Keratinocyte (primary cell): Measurements from ENCODE around the gene UCP2. TPM values are rescaled to one million over a fixed set of nuclear protein-coding genes. Genes with fewer than 3 reads are reported as not detected.

Experiments used
- DNase-seq: peaks from one replicate; pipeline ENCODE4 v3.0.0-alpha.2; 2011; ENCODE audit warnings: low read depth, missing footprints, low spot score
- FAIRE-seq: peaks from 2 replicates; lab custom pipeline; 2011; peaks lifted over from hg19 to GRCh38; lab: Jason Lieb, UNC
- H2AFZ ChIP-seq: 2 replicates; pipeline ENCODE4 v1.6.0; 2012; ENCODE audit warnings: low read length, control low read depth, inconsistent platforms; ENCODE audit not compliant: control insufficient read depth
- H3K27ac ChIP-seq: 2 replicates; pipeline ENCODE4 v1.5.1; 2011; ENCODE audit warnings: low read length; ENCODE audit not compliant: control insufficient read depth, insufficient read depth
- H3K27me3 ChIP-seq: 3 replicates; pipeline ENCODE4 v1.6.0; 2011; ENCODE audit warnings: low read length; ENCODE audit not compliant: control insufficient read depth, insufficient read depth; ENCODE audit errors: extremely low read depth
- H3K36me3 ChIP-seq, 2 experiments: 2 replicates in 1 of 2; 3 replicates in 1 of 2; pipeline ENCODE4 v1.5.1; 2011; ENCODE audit warnings: low read length in 2 of 2, mild to moderate bottlenecking in 1 of 2; ENCODE audit not compliant: control insufficient read depth in 2 of 2, insufficient read depth in 2 of 2; ENCODE audit errors: extremely low read depth in 1 of 2
- H3K4me1 ChIP-seq: 3 replicates; pipeline ENCODE4 v1.5.1; 2011; ENCODE audit warnings: low read length; ENCODE audit not compliant: control insufficient read depth, insufficient read depth; ENCODE audit errors: extremely low read depth
- H3K4me2 ChIP-seq: 3 replicates; pipeline ENCODE4 v1.6.0; 2011; ENCODE audit warnings: low read depth, low read length; ENCODE audit not compliant: control insufficient read depth, insufficient read depth; ENCODE audit errors: extremely low read depth
- H3K4me3 ChIP-seq, 3 experiments: fragments of 200-600 bp in 1 of 3; sonication (generic) in 1 of 3; 2 replicates in 2 of 3; 3 replicates in 1 of 3; pipeline ENCODE4 v1.5.1; 2011 to 2016; ENCODE audit warnings: low read length in 3 of 3, mild to moderate bottlenecking in 3 of 3, control low read depth in 2 of 3, inconsistent platforms in 1 of 3, low read depth in 1 of 3, mixed read lengths in 1 of 3, mixed run types in 1 of 3, moderate library complexity in 1 of 3; ENCODE audit not compliant: control insufficient read depth in 2 of 3, insufficient read depth in 2 of 3; ENCODE audit errors: extremely low read depth in 1 of 3
- H3K79me2 ChIP-seq: 2 replicates; pipeline ENCODE4 v1.6.0; 2012; ENCODE audit warnings: low read length; ENCODE audit not compliant: control insufficient read depth, insufficient read depth
- H3K9ac ChIP-seq: 3 replicates; pipeline ENCODE4 v1.6.0; 2011; ENCODE audit warnings: low read length; ENCODE audit not compliant: control insufficient read depth, insufficient read depth; ENCODE audit errors: extremely low read depth
- H3K9me1 ChIP-seq: 3 replicates; pipeline ENCODE4 v1.6.0; 2011; ENCODE audit warnings: low read length; ENCODE audit not compliant: control insufficient read depth, insufficient read depth; ENCODE audit errors: extremely low read depth
- H3K9me3 ChIP-seq: 2 replicates; pipeline ENCODE4 v1.5.1; 2012; ENCODE audit warnings: low read depth, low read length; ENCODE audit not compliant: control insufficient read depth
- H4K20me1 ChIP-seq: 3 replicates; pipeline ENCODE4 v1.6.0; 2011; ENCODE audit warnings: low read length; ENCODE audit not compliant: control insufficient read depth, insufficient read depth; ENCODE audit errors: extremely low read depth
- CTCF ChIP-seq, 3 experiments: IDR thresholded peaks in 1 of 3; conservative IDR thresholded peaks in 1 of 3; optimal IDR thresholded peaks in 1 of 3; 2 replicates in 2 of 3; 3 replicates in 1 of 3; pipeline versions ENCODE3 to v1.5.1; 2011; ENCODE audit warnings: low read length in 3 of 3, mild to moderate bottlenecking in 3 of 3, moderate library complexity in 2 of 3, control low read depth in 1 of 3, inconsistent platforms in 1 of 3; ENCODE audit not compliant: insufficient read depth in 2 of 3; ENCODE audit errors: extremely low read depth in 1 of 3
- EZH2 ChIP-seq: IDR thresholded peaks from one replicate; pipeline ENCODE4 v1.6.1; 2012; ENCODE audit warnings: inconsistent platforms, mild to moderate bottlenecking, low read length, moderate library complexity
- dilution Hi-C: fragments of 300-500 bp; cut with MboI; formaldehyde crosslinking; loops from one replicate; pipeline ENCODE4 v1.7.0; 2020; ENCODE audit warnings: low sequenced_read_pairs; ENCODE audit not compliant: extremely low pct_ligation_motif_present
- polyA plus RNA-seq, 5 experiments: library from polyadenylated mRNA; depleted of rRNA in 3 of 5; stranded (reverse) in 3 of 5; stranded (forward) in 1 of 5; unstranded in 1 of 5; fragments of >200 nt; gene quantifications; 1 replicate in 1 of 5; 2 replicates in 3 of 5; 3 replicates in 1 of 5; pipeline versions ENCODE4 v1.2.1 to v1.2.3, GENCODE V29; 2011 to 2012; ENCODE audit warnings: missing spikeins in 2 of 5, low read depth in 1 of 5, low replicate concordance in 1 of 5

Gene UCP2
- polyA plus RNA-seq, 1 donor (not counting 4 experiments of a cell fraction or from before 2014, with no cell fraction given) = 1.1 TPM

DNA sequence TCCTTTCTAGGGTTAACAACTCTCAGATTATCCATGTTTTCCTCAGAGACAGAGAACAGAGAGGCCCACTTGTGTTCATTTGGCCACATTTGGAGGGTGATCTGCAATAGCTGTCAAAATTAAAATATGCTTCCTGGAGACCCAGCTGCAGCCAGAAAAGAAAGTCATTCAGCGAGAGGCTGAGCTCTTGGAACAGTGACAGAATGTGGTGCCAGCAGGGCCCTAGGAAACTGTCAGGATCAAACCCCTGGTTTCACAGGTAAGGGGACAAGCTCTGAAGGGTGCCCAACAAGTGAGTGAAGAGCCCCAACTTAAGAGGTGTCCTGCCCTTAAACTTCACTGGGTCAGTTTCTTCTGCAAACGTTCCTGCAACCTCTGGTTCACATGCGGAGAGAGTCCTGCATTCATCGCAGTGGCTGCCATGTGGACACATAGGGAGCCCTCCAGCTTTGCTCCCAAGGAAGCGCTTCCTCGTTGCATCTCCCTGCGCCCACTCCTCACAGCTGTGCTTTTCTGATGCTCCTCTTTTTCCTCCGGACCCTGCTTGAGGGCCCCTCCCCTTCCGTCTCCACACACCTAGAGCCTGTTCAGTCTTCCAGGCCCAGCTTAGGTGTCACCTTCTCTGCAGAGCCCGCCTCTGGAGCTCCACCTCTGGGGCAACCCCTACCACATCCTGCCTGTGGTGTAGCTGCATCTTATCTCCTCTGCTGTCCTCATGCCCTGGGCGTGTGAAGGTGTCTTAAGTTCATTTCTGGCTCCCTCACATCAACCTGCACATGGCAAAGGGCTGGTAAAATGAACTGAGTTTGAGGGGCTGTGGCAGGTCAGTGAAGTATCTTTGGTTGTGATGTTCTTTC, 22.3 kb upstream of the UCP2 start:
- no peak for FAIRE-seq
- TF ChIP-seq CTCF (optimal IDR thresholded peaks at IDR 0.05 in 1 of 3, IDR thresholded peaks at IDR 0.05 in 1 of 3, conservative IDR thresholded peaks at IDR 0.05 in 1 of 3; ENCODE audit: extremely low read depth in 1 of 3, insufficient read depth in 2 of 3, low read length in 3 of 3) = no peak
- no peak for TF ChIP-seq EZH2
- H3K27me3 ChIP-seq = no peaks in the 10 kb centered on the region

DNA sequence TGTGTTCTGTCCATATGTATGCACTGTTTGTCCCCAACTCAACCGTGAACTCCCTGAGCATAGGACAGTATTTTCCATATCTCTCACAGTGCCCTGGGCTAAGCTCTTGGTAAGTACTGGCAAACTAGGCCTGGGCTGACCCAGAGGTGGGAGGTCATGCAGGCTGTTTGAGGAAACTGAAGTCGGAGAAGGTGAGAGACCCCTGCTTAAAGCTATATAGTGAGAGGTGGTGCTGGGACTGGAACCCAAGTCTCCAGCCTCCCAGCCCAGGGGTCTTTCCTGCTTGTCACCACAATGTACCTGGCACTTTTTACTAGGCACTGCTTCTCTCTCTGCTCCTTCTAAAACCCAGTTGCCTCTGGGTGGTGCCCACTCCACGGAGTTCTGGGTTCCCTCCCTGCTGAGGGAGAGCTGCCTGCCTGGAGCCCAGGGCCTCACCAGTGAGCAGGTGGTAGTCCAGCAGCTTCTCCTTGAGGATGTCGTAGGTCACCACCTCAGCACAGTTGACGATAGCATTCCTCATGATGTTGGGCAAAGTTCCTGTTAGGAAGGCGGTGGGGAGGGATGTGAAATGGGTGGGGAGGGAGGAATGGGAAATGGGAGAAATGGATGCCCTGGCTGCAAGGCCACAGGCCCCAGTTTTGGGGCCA, 21.5 kb upstream of the UCP2 start:
- Histone ChIP-seq H4K20me1 (no peaks in the 10 kb centered on the region), H3K9me1 (no peaks in the 10 kb centered on the region), H3K27ac (no peak overlapping the region), H3K27me3 (no peaks in the 10 kb centered on the region), H3K4me2 (no peak overlapping the region), H3K9me3 (no peaks in the 10 kb centered on the region), H2AFZ (no peak overlapping the region), H3K79me2 (no peaks in the 10 kb centered on the region), H3K36me3 (peaks cover 0 to 4% of the 10 kb centered on the region in 2 experiments), H3K9ac (no peak overlapping the region), H3K4me1 (no peaks in the 10 kb centered on the region), H3K4me3 (no peak overlapping the region)
- dilution Hi-C loops = no loop called here
- FAIRE-seq = no peak
- TF ChIP-seq CTCF (optimal IDR thresholded peaks at IDR 0.05 in 1 of 3, IDR thresholded peaks at IDR 0.05 in 1 of 3, conservative IDR thresholded peaks at IDR 0.05 in 1 of 3; ENCODE audit: extremely low read depth in 1 of 3, insufficient read depth in 2 of 3, low read length in 3 of 3) = no peak
- no peak for TF ChIP-seq EZH2
- DNase-seq = no peak

More for the DNA sequence above, 22.3 kb upstream of the UCP2 start:
- H2AFZ ChIP-seq = no peak overlapping the region
- no peaks in the 10 kb centered on the region for H4K20me1 ChIP-seq
- no peak overlapping the region for H3K27ac ChIP-seq
- H3K9me3 ChIP-seq = no peaks in the 10 kb centered on the region
- DNase-seq = no peak
- H3K4me1 ChIP-seq = no peaks in the 10 kb centered on the region
- no peak overlapping the region for H3K9ac ChIP-seq
- no peak overlapping the region for H3K4me3 ChIP-seq
- no peak overlapping the region for H3K4me2 ChIP-seq
- H3K9me1 ChIP-seq = no peaks in the 10 kb centered on the region
- dilution Hi-C loops = no loop called here
- H3K36me3 ChIP-seq = peaks cover 0 to 4% of the 10 kb centered on the region in 2 experiments
- no peaks in the 10 kb centered on the region for H3K79me2 ChIP-seq
